ENCODE measurements around the gene SORBS1. TPM values are rescaled to one million over a fixed set of nuclear protein-coding genes. Genes with fewer than 3 reads are reported as not detected.

Gene SORBS1
- total and polyA plus RNA-seq, 9 of the 15 experiments (the other 6 are each of a cell fraction or from before 2014, with no cell fraction given): 2.0 to 13.3 (median 6.5) TPM

GRCh38 chr10:95262763-95263518 is 298.2 kb downstream of the SORBS1 start:
- in situ Hi-C loops (cut with MboI): no loop called here
- Histone ChIP-seq H4K20me1 (replicated peaks; ENCODE audit: control insufficient read depth, insufficient read depth, low read length) (no peaks in the 10 kb centered on the region), H3K9me3 (replicated peaks; ENCODE audit: control insufficient read depth, insufficient read depth, low read depth, low read length) (no peaks in the 10 kb centered on the region), H3K4me3 (no peak overlapping the region), H3K4me2 (ENCODE audit: insufficient read depth, low read length) (no peak overlapping the region), H3K27me3 (ENCODE audit: control insufficient read depth in 2 of 2, insufficient read depth in 2 of 2, low read length in 2 of 2) (no peaks in the 10 kb centered on the region), H2AFZ (ENCODE audit: low read depth, low read length) (no peak overlapping the region), H3K79me2 (ENCODE audit: control insufficient read depth, insufficient read depth, low read length) (0 out of 3 replicates have a peak, but pooled peaks cover 7% of the 10 kb centered on the region), H3K27ac (ENCODE audit: extremely low read depth, low read depth, low read length) (no peak overlapping the region), H3K36me3 (ENCODE audit: control insufficient read depth, insufficient read depth, low read length) (peaks cover 76% of the 10 kb centered on the region; the same call in 2 of the 3 replicates), H3K9me1 (ENCODE audit: control insufficient read depth, insufficient read depth, low read length) (no peaks in the 10 kb centered on the region), H3K9ac (ENCODE audit: insufficient read depth in 1 of 2, low read depth in 2 of 2, low read length in 2 of 2) (no peak overlapping the region), H3K4me1 (replicated peaks in 1 of 2; ENCODE audit: control insufficient read depth in 2 of 2, insufficient read depth in 2 of 2, low read length in 2 of 2) (peaks cover 5 to 19% of the 10 kb centered on the region in 2 experiments; a peak in 4 of 5 replicates)
- BruUV-seq (replicated peaks): no TSS peak
- FAIRE-seq (no peak), DNase-seq (ENCODE audit: extremely low read depth in 1 of 4, low spot score in 3 of 4) (no peak), ATAC-seq (no peak)
- intact Hi-C loops (cut with micrococcal nuclease): no loop called here
- POLR2A ChIA-PET: no interaction called here
- CTCF ChIA-PET (ENCODE audit: low intra/inter-chr PET ratio): no interaction called here
- TF ChIP-seq, protein P1, sequence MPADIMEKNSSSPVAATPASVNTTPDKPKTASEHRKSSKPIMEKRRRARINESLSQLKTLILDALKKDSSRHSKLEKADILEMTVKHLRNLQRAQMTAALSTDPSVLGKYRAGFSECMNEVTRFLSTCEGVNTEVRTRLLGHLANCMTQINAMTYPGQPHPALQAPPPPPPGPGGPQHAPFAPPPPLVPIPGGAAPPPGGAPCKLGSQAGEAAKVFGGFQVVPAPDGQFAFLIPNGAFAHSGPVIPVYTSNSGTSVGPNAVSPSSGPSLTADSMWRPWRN (IDR thresholded peaks at IDR 0.05; ENCODE audit: low read depth): no peak
- TF ChIP-seq, protein P2, sequence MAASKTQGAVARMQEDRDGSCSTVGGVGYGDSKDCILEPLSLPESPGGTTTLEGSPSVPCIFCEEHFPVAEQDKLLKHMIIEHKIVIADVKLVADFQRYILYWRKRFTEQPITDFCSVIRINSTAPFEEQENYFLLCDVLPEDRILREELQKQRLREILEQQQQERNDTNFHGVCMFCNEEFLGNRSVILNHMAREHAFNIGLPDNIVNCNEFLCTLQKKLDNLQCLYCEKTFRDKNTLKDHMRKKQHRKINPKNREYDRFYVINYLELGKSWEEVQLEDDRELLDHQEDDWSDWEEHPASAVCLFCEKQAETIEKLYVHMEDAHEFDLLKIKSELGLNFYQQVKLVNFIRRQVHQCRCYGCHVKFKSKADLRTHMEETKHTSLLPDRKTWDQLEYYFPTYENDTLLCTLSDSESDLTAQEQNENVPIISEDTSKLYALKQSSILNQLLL (CRISPR knock-in tag; IDR thresholded peaks at IDR 0.05; ENCODE audit: borderline replicate concordance): no peak
- TF ChIP-seq, protein P3, sequence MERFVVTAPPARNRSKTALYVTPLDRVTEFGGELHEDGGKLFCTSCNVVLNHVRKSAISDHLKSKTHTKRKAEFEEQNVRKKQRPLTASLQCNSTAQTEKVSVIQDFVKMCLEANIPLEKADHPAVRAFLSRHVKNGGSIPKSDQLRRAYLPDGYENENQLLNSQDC (CRISPR knock-in tag; IDR thresholded peaks at IDR 0.05): no peak
- TF ChIP-seq ARHGAP35 (IDR thresholded peaks at IDR 0.05; ENCODE audit: partially characterized antibody) (no peak), NR2C1 (IDR thresholded peaks at IDR 0.05) (no peak), NR2C1 (tag; IDR thresholded peaks at IDR 0.05) (no peak), NFIC (IDR thresholded peaks at IDR 0.05) (no peak), PTBP1 (IDR thresholded peaks at IDR 0.05; ENCODE audit: low read depth, low read length) (no peak), CCNT2 (IDR thresholded peaks at IDR 0.05; ENCODE audit: borderline replicate concordance, extremely low read depth, insufficient read length, low read depth, low read length) (no peak), ZNF511 (CRISPR knock-in tag; IDR thresholded peaks at IDR 0.05) (no peak), POLR2A (conservative IDR thresholded peaks at IDR 0.05) (no peak), ZNF707 (CRISPR knock-in tag; conservative IDR thresholded peaks at IDR 0.05) (no peak), ZNF146 (CRISPR knock-in tag; IDR thresholded peaks at IDR 0.05; ENCODE audit: unreplicated experiment) (no peak), ZBTB43 (CRISPR knock-in tag; IDR thresholded peaks at IDR 0.05) (no peak), NFE2L1 (tag; IDR thresholded peaks at IDR 0.05; ENCODE audit: borderline replicate concordance, low read depth) (no peak)
- TF ChIP-seq, protein P4, sequence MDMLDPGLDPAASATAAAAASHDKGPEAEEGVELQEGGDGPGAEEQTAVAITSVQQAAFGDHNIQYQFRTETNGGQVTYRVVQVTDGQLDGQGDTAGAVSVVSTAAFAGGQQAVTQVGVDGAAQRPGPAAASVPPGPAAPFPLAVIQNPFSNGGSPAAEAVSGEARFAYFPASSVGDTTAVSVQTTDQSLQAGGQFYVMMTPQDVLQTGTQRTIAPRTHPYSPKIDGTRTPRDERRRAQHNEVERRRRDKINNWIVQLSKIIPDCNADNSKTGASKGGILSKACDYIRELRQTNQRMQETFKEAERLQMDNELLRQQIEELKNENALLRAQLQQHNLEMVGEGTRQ (CRISPR knock-in tag; IDR thresholded peaks at IDR 0.05): no peak
- 76% methylated on average over 3 of the region's 5 CpGs for WGBS (ENCODE audit: insufficient coverage, low coverage, missing lambda C conversion rate)
